OCI-LY7 (cell line): ENCODE results near the gene CDKAL1. TPM values are rescaled to one million over a fixed set of nuclear protein-coding genes. Genes with fewer than 3 reads are reported as not detected.

Source experiments
- BruUV-seq: library from RNA; stranded (reverse); fragments of 400-500 nt; replicated peaks from 2 replicates; lab custom pipeline; 2021; lab: Mats Ljungman, UMichigan
- CTCF ChIA-PET: fragments of 300-600 bp; sonication (Branson Sonifier 250); formaldehyde crosslinking; loops from one replicate; lab custom pipeline; 2022; ENCODE audit warnings: antibody characterized with exemption; ENCODE audit not compliant: unreplicated experiment; lab: Charles Lee
- POLR2A ChIA-PET: fragments of 300-600 bp; sonication (Branson Sonifier 250); formaldehyde crosslinking; loops from one replicate; lab custom pipeline; 2022; ENCODE audit warnings: antibody characterized with exemption; lab: Charles Lee
- DNase-seq: peaks from one replicate; pipeline ENCODE4 v3.0.0-alpha.2; 2015; ENCODE audit warnings: low spot score
- H2AFZ ChIP-seq: fragments of 200-600 bp; sonication (generic), shearing (Covaris generic); 2 replicates; pipeline ENCODE4 v1.6.1; 2014; ENCODE audit warnings: mild to moderate bottlenecking, antibody characterized with exemption, low read length, moderate library complexity
- H3K27ac ChIP-seq: fragments of 200-600 bp; sonication (generic); 2 replicates; pipeline ENCODE4 v1.5.1; 2014; ENCODE audit warnings: mixed run types, low read depth, mild to moderate bottlenecking, moderate library complexity, low read length, inconsistent platforms; ENCODE audit not compliant: poor library complexity, severe bottlenecking
- H3K36me3 ChIP-seq: fragments of 200-600 bp; sonication (generic); 2 replicates; pipeline ENCODE4 v1.6.1; 2014; ENCODE audit warnings: mild to moderate bottlenecking, antibody characterized with exemption, low read length, moderate library complexity, mixed read lengths; ENCODE audit not compliant: insufficient read depth
- H3K4me1 ChIP-seq: fragments of 200-600 bp; sonication (generic); 2 replicates; pipeline ENCODE4 v1.5.1; 2014; ENCODE audit warnings: mild to moderate bottlenecking, low read length; ENCODE audit not compliant: insufficient read depth, poor library complexity, severe bottlenecking
- H3K4me2 ChIP-seq: fragments of 200-600 bp; sonication (generic); 2 replicates; pipeline ENCODE4 v1.6.1; 2014; ENCODE audit warnings: mild to moderate bottlenecking, low read length
- H3K4me3 ChIP-seq: fragments of 200-600 bp; sonication (generic); 2 replicates; pipeline ENCODE4 v1.5.1; 2014; ENCODE audit warnings: mild to moderate bottlenecking, low read depth, low read length; ENCODE audit not compliant: poor library complexity, severe bottlenecking
- H3K79me2 ChIP-seq: fragments of 200-600 bp; sonication (generic); 2 replicates; pipeline ENCODE4 v1.6.1; 2016; ENCODE audit warnings: low read depth, mild to moderate bottlenecking, low read length, moderate library complexity, mixed read lengths; ENCODE audit not compliant: insufficient read depth
- H3K9me2 ChIP-seq: fragments of 200-600 bp; sonication (generic); 2 replicates; pipeline ENCODE4 v1.6.1; 2016; ENCODE audit warnings: mild to moderate bottlenecking, low read length, mixed read lengths; ENCODE audit not compliant: insufficient read depth
- H3K9me3 ChIP-seq: fragments of 200-600 bp; sonication (generic); 2 replicates; pipeline ENCODE4 v1.6.1; 2014; ENCODE audit warnings: mild to moderate bottlenecking, mixed run types, low read length, mixed read lengths
- H4K20me1 ChIP-seq: fragments of 200-600 bp; sonication (generic); 2 replicates; pipeline ENCODE4 v1.6.1; 2014; ENCODE audit warnings: mild to moderate bottlenecking, antibody characterized with exemption, low read length, moderate library complexity, mixed read lengths; ENCODE audit not compliant: insufficient read depth
- CTCF ChIP-seq: fragments of 200-600 bp; sonication (generic); conservative IDR thresholded peaks from 2 replicates; pipeline ENCODE4 v1.5.1; 2014; ENCODE audit warnings: mild to moderate bottlenecking, antibody characterized with exemption, low read length, moderate library complexity, mixed read lengths
- EZH2phosphoT487 ChIP-seq: fragments of 200-600 bp; sonication (generic); IDR thresholded peaks from 2 replicates; pipeline ENCODE4 v1.6.1; 2018; ENCODE audit warnings: low read depth, borderline replicate concordance, mild to moderate bottlenecking, mixed run types, antibody characterized with exemption, low read length, moderate library complexity, mixed read lengths
- intact Hi-C: fragments of 100-400 bp; cut with micrococcal nuclease; formaldehyde crosslinking; loops from one replicate; pipeline ENCODE4 v1.10.0; 2022; ENCODE audit not compliant: unreplicated experiment
- total RNA-seq, 2 experiments: library from RNA; depleted of rRNA in 1 of 2; stranded (reverse); fragments of >200 nt in 1 of 2; shearing (Covaris generic) in 1 of 2; gene quantifications; 2 replicates each; pipeline ENCODE4 v1.2.3, GENCODE V29; 2014 to 2022

CDKAL1 gene
- total RNA-seq, 2 experiments from 2014 or later = 19.9 to 21.1 TPM

GRCh38 chr6:21200134-21200870 lies 666.0 kb downstream of the CDKAL1 start:
- H3K9me2 ChIP-seq = no peaks in the 10 kb centered on the region
- ChIA-PET POLR2A (no interaction called here), CTCF (interaction anchor here (0.8 kb wide), 1 partner anchor 8 kb away, joined by 3 read pairs; no protein-coding TSS in a partner anchor)
- H3K27ac ChIP-seq = no peak overlapping the region
- peaks cover 12% of the 10 kb centered on the region for H3K4me1 ChIP-seq
- no peak overlapping the region for H3K4me3 ChIP-seq
- H4K20me1 ChIP-seq = no peaks in the 10 kb centered on the region
- H3K79me2 ChIP-seq = no peaks in the 10 kb centered on the region
- H3K36me3 ChIP-seq = no peaks in the 10 kb centered on the region
- H2AFZ ChIP-seq = no peak overlapping the region
- TF ChIP-seq EZH2phosphoT487 (no peak), CTCF (no peak)
- H3K9me3 ChIP-seq = no peaks in the 10 kb centered on the region; the same call in 1 of the 2 replicates
- DNase-seq = no peak
- no TSS peak for BruUV-seq
- intact Hi-C loops = no loop called here
- no peak overlapping the region for H3K4me2 ChIP-seq

- BruUV-seq = no TSS peak
- intact Hi-C loops = no loop called here
- no peaks in the 10 kb centered on the region for H4K20me1 ChIP-seq
- no peaks in the 10 kb centered on the region for H3K9me2 ChIP-seq
- H3K79me2 ChIP-seq = no peaks in the 10 kb centered on the region
- no peaks in the 10 kb centered on the region; the same call in 1 of the 2 replicates for H3K9me3 ChIP-seq
- H3K27ac ChIP-seq = no peak overlapping the region
- H3K4me3 ChIP-seq = no peak overlapping the region
- ChIA-PET POLR2A (interaction anchor here (1.1 to 1.4 kb wide), 2 partner anchors 12 to 80 kb away, joined by 4 to 5 read pairs; no protein-coding TSS in a partner anchor), CTCF (no interaction called here)
- H3K36me3 ChIP-seq = no peaks in the 10 kb centered on the region
- TF ChIP-seq CTCF (no peak), EZH2phosphoT487 (no peak)
- H2AFZ ChIP-seq = no peak overlapping the region
- H3K4me1 ChIP-seq = peaks cover 12% of the 10 kb centered on the region
- no peak for DNase-seq
- H3K4me2 ChIP-seq = no peak overlapping the region
Observed at GRCh38 chr6:21201187-21201586, 666.9 kb downstream of the CDKAL1 start.
